GM18505 (cell line): ENCODE data around the gene RNF103.
"Not testable (repeated sequence)": the region's sequence is repeated elsewhere in the genome, so short reads cannot be mapped to it uniquely, and the experiment has no call there.

Source experiments
- ATAC-seq: cut with Tn5 transposase; IDR thresholded peaks from one replicate; pipeline ENCODE4 v1.9.1; 2021; ENCODE audit not compliant: unreplicated experiment
- POLR2A ChIP-seq: IDR thresholded peaks from 4 replicates; pipeline ENCODE4 v1.6.1; 2011; ENCODE audit warnings: borderline replicate concordance; ENCODE audit not compliant: insufficient read depth, insufficient read length; ENCODE audit errors: extremely low read depth

The RNF103 gene, protein sequence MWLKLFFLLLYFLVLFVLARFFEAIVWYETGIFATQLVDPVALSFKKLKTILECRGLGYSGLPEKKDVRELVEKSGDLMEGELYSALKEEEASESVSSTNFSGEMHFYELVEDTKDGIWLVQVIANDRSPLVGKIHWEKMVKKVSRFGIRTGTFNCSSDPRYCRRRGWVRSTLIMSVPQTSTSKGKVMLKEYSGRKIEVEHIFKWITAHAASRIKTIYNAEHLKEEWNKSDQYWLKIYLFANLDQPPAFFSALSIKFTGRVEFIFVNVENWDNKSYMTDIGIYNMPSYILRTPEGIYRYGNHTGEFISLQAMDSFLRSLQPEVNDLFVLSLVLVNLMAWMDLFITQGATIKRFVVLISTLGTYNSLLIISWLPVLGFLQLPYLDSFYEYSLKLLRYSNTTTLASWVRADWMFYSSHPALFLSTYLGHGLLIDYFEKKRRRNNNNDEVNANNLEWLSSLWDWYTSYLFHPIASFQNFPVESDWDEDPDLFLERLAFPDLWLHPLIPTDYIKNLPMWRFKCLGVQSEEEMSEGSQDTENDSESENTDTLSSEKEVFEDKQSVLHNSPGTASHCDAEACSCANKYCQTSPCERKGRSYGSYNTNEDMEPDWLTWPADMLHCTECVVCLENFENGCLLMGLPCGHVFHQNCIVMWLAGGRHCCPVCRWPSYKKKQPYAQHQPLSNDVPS

DNA sequence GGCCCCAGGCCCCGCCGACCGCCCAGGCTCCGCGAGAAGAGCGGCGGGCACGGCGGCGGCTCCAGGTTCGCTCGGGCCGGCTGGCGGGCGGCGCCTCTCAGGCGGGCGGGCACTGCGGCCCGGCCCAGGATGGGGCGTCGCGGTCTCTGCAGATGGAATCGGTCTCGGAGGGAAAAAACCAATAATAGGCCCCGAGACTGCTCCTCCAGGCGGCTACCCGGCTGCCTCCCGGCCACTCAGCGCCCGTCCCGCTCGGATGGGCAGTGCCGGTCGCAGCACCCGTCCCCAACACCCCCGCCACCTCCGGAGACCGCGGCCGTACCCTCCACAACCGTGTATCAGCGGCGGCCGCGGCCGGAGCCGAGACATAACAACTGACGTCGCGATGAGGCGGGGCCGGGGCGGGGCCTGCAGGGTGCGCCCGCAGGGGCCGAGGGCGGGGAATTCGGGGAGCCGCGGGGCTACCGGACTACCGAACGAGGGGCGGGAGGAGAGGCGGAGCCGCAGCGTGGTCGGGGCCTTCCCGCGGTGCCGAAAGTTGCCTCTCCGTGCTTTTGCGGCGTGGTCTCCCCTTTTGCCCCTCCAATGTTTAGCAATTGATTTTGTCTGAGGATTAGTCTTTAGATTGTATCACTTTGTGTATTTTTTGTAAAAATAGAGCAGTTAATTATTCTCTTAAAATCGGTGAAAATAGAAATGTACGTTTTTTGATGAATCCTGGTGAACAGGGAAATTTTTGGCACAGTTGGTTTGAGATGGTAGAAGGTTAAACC lies at the start of gene RNF103:
Gene RNF103 (minus strand): TSS at position 372 of the 773 bp plus-strand sequence. CDS start 979 bp downstream, outside the sequence.
- ATAC-seq: peak; percentile 88
- TF ChIP-seq POLR2A: peak; percentile 83

DNA sequence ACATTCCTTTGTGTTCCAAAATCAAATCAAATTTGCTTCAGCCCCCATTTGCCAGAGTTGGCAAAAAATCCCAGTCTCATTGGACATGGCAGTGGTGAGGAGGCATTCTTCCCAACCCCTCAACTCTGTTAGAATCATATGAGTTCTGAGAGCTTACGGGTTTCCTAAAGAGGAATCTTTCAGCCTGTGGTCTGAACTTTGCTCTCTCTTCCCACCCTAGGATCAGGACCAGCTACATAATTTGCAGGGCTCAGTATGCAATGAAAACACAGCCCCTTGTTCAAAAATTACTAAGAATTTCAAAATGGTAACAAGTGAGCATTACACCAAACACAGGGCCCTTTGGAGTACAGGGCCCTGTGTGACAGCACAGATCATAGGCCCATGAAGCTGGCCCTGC lies 49.3 kb upstream of the RNF103 start:
- ATAC-seq: no peak
- no peak for TF ChIP-seq POLR2A

DNA sequence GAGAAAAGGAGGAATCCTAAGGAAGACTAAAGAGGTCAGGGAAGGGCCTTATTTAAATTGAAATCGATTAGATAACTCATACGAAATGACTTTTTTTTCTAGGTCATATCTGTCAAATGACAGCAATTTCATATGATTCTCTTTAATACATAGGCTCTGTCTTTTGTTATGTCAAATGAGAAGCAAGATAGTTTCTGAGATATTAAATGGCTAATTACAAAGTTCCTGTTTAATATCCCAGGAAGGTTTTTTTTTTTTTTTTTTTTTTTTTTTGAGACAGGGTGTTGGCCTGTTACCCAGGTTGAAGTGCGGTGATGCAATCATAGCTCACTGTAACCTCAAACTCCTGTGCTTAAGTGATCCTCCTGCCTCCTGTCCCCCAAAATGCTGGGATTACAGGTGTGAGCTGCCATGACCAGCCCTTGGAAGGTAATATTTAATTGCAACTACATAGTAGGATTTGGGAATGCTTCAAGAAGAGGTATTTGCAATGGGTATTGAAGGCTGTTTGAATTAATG lies 48.4 kb upstream of the RNF103 start:
- no peak for TF ChIP-seq POLR2A
- no peak for ATAC-seq

DNA sequence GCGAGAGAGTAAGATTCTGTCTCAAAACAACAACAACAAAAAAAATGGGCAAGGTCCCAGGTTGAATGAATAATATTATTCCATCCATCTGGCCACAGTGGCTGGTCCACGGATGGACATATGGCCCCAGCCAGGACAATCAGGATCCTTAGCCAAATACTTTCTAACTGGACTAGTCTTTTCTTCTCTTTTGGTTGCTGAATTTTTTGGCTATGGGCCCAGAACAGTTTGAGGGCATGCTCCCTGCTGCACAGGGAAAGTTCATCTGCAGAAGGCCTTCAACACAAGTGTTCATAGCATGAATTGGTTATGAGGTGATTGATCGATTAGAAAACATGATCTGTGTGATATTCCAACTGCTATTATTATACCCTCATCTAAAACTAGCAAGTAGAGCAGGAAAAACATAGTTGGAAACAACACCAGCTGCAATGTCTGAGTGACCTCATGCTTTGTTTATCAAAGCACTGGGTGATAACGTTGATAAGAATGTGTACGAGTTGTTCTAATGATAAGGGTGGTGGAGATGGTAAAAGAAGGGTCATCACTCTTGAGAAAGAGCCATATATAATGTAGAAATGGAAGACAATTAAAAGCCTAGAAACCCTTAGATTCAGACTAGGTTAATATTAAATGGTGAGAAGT lies 47.8 kb upstream of the RNF103 start:
- no peak for TF ChIP-seq POLR2A
- ATAC-seq: no peak

DNA sequence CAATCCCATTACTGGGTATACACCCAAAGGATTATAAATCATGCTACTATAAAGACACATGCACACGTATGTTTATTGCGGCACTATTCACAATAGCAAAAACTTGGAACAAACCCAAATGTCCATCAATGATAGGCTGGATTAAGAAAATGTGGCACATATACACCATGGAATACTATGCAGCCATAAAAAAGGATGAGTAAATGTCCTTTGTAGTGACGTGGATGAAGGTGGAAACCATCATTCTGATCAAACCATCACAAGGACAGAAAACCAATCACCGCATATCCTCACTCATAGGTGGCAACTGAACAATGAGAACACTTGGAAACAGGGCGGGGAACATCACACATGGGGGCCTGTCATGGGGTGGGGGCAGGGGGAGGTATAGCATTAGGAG lies 45.7 kb upstream of the RNF103 start:
- not testable (repeated sequence) for ATAC-seq

DNA sequence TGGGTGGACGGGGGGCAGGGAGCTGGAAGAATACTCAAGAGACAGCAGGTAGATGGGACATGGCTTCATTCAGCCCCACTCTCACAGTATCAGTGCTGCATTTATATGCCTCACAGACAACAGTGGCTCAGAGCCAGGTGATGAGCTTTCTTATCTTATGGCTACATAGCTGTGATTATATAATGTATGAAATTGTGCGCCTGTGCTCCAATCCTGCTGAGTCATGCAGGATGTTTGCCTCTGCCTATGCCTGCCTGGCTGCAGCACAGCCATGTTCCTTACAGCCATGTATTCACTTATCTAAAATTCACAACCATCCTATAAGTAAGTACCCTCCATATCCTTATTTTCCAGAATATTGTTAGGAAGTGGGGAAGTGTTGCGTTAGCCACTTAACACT lies 37.7 kb upstream of the RNF103 start:
- ATAC-seq: no peak

DNA sequence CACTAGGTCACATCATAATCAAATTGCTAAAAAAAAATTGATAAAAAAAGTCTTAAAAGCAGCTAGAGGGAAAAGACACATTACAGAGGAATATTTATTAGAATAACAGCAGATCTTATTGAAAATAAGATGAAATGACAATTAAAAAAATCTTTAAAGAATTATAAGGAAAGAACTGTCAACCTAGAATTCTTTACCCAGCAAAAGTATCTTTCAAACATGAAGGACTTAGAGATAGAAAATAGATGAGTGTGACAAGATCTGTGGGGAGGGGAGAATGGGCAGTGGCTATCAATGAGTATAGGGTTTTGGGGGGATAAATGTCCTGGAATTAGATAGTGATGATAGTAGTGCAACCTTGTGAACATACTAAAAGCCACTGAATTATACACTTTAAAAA lies 26.5 kb upstream of the RNF103 start:
- TF ChIP-seq POLR2A: no peak
- ATAC-seq: no peak

More for the DNA sequence above, 37.7 kb upstream of the RNF103 start:
- no peak for TF ChIP-seq POLR2A

DNA sequence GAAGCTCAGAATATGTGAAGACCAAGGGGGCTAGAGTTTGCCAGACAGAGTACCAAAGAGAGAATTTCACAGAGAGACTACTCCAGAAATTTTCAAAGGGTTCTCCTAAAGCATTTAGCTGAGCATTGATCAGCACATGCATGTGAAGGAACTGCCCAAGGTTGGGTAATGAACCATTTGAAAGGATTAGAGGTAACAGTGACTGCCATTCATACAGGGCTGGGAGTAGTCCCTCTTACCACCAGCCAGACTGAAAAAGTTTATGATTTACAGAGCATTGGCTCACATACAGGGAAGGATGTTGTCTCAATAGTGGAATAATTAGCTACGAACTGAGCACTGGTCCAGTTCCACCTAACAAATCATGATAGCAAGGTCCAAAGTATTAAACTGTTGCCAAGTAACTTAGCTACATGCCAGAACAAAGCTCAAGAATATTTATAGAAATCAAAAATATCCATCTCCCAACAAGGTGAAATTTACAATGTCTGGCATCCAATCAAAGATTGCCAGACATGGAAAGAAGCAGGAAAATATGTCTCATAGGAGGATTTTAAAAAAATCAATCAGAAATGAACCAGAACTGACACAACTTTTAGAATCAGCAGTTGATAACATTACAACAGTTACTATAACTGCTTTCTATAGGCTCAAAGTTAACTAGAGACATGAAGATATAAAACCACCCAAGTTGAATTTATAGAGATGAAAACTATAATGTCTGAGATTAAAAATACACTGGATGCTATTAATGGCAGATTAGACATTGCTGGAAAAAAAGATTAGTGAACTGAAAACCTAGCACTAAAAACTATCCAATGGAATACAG lies 25.7 kb upstream of the RNF103 start:
- TF ChIP-seq POLR2A: no peak
- no peak for ATAC-seq

DNA sequence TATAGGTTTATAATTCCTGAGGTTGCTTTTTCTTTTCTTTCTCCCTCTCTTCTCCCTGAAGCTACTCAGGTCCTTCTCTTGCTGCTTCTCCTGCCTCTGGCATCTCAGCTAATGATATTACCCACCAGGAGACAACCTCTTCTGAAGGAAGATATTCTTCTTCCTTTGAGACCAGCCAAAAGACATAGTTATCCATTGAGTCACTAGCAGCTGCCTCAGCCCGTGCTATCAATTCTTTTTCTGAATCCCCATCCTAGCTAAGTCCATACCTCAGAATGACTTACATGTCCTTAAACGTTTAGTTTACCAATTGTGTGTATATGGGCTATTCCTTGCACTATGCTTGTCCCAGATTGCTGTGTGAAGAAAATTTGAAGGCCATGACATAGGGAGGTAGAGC lies 25.0 kb upstream of the RNF103 start:
- TF ChIP-seq POLR2A: no peak
- no peak for ATAC-seq

DNA sequence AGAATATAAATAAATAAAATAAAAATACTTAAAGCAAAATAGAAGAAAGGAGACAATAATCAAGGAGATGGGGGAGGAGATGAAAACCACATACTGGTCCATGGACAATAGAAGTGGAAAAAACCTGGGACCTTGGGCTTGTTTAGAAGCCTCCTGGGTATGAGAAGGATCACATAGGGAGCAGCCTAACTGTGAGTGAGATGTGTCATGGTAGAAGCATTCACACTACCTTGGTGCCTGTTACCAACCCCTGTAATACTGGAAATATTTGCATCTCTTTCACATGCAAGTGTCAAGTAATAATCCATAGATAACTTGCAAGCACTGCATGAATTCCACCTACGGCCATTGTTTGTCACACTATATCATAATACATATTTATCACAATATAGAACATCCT lies 23.2 kb upstream of the RNF103 start:
- ATAC-seq: no peak
- TF ChIP-seq POLR2A: no peak

DNA sequence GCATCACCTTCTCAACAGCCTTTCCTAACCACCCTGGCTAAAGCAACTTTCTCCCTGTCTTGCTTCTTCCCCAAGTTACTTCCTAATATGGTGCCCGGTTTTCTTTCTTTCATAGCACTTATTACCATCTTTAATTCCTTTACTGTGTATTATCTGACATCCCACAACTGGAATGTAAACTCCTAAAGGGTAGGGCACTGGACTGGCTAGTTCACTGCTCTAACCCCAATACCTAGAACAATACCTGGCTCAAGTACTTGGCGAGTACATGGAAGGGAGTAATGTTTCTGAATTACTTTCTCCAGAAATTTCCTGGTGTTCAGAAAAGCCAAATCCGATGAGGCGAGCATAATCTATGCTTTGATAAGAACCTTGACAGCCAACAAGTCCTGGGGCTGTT lies 22.7 kb upstream of the RNF103 start:
- no peak for TF ChIP-seq POLR2A
- ATAC-seq: no peak

DNA sequence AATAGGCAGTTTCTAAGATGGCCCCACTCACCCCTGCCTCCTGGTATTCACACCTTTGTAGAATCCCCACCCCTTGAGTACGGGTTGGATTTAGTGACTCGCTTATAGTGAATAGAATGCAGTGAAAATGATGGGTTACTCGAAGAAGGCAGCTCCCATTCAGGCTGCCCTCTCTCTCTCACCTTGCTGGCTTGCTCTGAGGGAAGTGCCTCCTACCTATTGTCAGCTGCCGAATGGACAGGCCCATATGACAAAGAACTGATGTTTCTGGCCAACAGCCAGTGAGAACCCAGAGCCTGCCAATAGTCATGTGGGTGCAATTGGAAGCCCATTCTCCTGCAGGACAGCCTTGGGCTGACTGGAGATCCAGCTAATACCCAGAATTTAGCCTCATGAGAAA lies 22.1 kb upstream of the RNF103 start:
- no peak for ATAC-seq
- TF ChIP-seq POLR2A: no peak
